Neuronal stem cell (in vitro differentiated cells): ENCODE measurements around the gene TIMM8A.

ENCODE experiments used
- DNase-seq: peaks from one replicate; pipeline ENCODE4 v3.0.0-alpha.2; 2013; ENCODE audit warnings: low spot score
- H2AFZ ChIP-seq: one replicate; pipeline ENCODE4 v1.6.1; 2013; ENCODE audit warnings: mild to moderate bottlenecking, low read length, inconsistent platforms
- H2AK5ac ChIP-seq: 2 replicates; pipeline ENCODE4 v1.6.1; 2013; ENCODE audit warnings: low read depth, mild to moderate bottlenecking, inconsistent platforms, low read length, moderate library complexity, mixed read lengths
- H2BK120ac ChIP-seq: 2 replicates; pipeline ENCODE4 v1.6.1; 2013; ENCODE audit warnings: low read depth, mild to moderate bottlenecking, inconsistent platforms, low read length, moderate library complexity, mixed read lengths
- H2BK12ac ChIP-seq: one replicate; pipeline ENCODE4 v1.6.1; 2013; ENCODE audit warnings: low read length, inconsistent platforms
- H2BK15ac ChIP-seq: 2 replicates; pipeline ENCODE4 v1.6.1; 2013; ENCODE audit warnings: mild to moderate bottlenecking, low read length, inconsistent platforms, mixed read lengths
- H2BK5ac ChIP-seq: one replicate; pipeline ENCODE4 v1.6.1; 2013; ENCODE audit warnings: inconsistent platforms, mild to moderate bottlenecking, low read length, moderate library complexity
- H3K14ac ChIP-seq: one replicate; pipeline ENCODE4 v1.6.1; 2013; ENCODE audit warnings: low read length, inconsistent platforms
- H3K18ac ChIP-seq: 2 replicates; pipeline ENCODE4 v1.6.1; 2013; ENCODE audit warnings: low read length, inconsistent platforms
- H3K23ac ChIP-seq: 2 replicates; pipeline ENCODE4 v1.6.1; 2013; ENCODE audit warnings: low read depth, mild to moderate bottlenecking, mixed read lengths, low read length, inconsistent platforms; ENCODE audit not compliant: poor library complexity
- H3K27ac ChIP-seq: replicated peaks from 3 replicates; pipeline ENCODE4 v1.5.1; 2013; ENCODE audit warnings: low read length, inconsistent platforms
- H3K27me3 ChIP-seq, 3 experiments: 2 replicates each; pipeline ENCODE4 v1.6.1; 2013; ENCODE audit warnings: low read length in 3 of 3, mild to moderate bottlenecking in 2 of 3, inconsistent platforms in 1 of 3, low read depth in 1 of 3, mixed read lengths in 1 of 3, moderate library complexity in 1 of 3; ENCODE audit not compliant: control insufficient read depth in 3 of 3, insufficient read depth in 3 of 3
- H3K36me3 ChIP-seq, 2 donors: replicated peaks in 1 of 2; 2 replicates each; pipeline ENCODE4 v1.6.1; 2013; ENCODE audit warnings: low read length in 2 of 2; ENCODE audit not compliant: control insufficient read depth in 2 of 2, insufficient read depth in 2 of 2
- H3K4ac ChIP-seq: 2 replicates; pipeline ENCODE4 v1.6.1; 2013; ENCODE audit warnings: inconsistent platforms, mild to moderate bottlenecking, low read length, moderate library complexity
- H3K4me1 ChIP-seq, 2 donors: 1 replicate in 1 of 2; 2 replicates in 1 of 2; pipeline ENCODE4 v1.6.1; 2013; ENCODE audit warnings: low read length in 2 of 2, low read depth in 1 of 2; ENCODE audit not compliant: control insufficient read depth in 2 of 2, insufficient read depth in 1 of 2
- H3K4me2 ChIP-seq: one replicate; pipeline ENCODE4 v1.6.1; 2013; ENCODE audit warnings: mild to moderate bottlenecking, low read length, inconsistent platforms; ENCODE audit not compliant: insufficient read depth, poor library complexity, severe bottlenecking
- H3K4me3 ChIP-seq, 2 donors: 2 replicates each; pipeline ENCODE4 v1.5.1; 2013; ENCODE audit warnings: low read length in 2 of 2, mild to moderate bottlenecking in 2 of 2, inconsistent platforms in 1 of 2, moderate library complexity in 1 of 2
- H3K79me1 ChIP-seq: one replicate; pipeline ENCODE4 v1.6.1; 2013; ENCODE audit warnings: low read depth, mild to moderate bottlenecking, inconsistent platforms, low read length, moderate library complexity
- H3K9ac ChIP-seq: one replicate; pipeline ENCODE4 v1.6.1; 2013; ENCODE audit warnings: mild to moderate bottlenecking, low read depth, low read length, inconsistent platforms; ENCODE audit not compliant: poor library complexity
- H3K9me3 ChIP-seq, 2 donors: replicated peaks in 1 of 2; 2 replicates each; pipeline versions ENCODE3 to v1.6.1; 2013; ENCODE audit warnings: low read length in 2 of 2, mild to moderate bottlenecking in 2 of 2, inconsistent platforms in 1 of 2, low read depth in 1 of 2, mixed read lengths in 1 of 2, moderate library complexity in 1 of 2; ENCODE audit not compliant: control insufficient read depth in 2 of 2, insufficient read depth in 1 of 2
- H4K8ac ChIP-seq: one replicate; pipeline ENCODE4 v1.6.1; 2013; ENCODE audit warnings: low read depth, mild to moderate bottlenecking, inconsistent platforms, low read length, moderate library complexity
- H4K91ac ChIP-seq: one replicate; pipeline ENCODE4 v1.6.1; 2013; ENCODE audit warnings: low read length, low read depth, mild to moderate bottlenecking, inconsistent platforms; ENCODE audit not compliant: poor library complexity
- WGBS, 2 donors: extraction: QIAGEN DNeasy Blood & Tissue Kit; methylation state at CpG; one replicate each; pipeline ENCODE4 v1.1.7; 2013; ENCODE audit warnings: missing lambda C conversion rate in 2 of 2, mixed read lengths in 1 of 2; ENCODE audit not compliant: insufficient read length in 2 of 2, insufficient replicate concordance in 1 of 2; ENCODE audit errors: extremely low coverage in 2 of 2; 5-methylcytosine and 5-hydroxymethylcytosine counted together

Gene TIMM8A

DNA sequence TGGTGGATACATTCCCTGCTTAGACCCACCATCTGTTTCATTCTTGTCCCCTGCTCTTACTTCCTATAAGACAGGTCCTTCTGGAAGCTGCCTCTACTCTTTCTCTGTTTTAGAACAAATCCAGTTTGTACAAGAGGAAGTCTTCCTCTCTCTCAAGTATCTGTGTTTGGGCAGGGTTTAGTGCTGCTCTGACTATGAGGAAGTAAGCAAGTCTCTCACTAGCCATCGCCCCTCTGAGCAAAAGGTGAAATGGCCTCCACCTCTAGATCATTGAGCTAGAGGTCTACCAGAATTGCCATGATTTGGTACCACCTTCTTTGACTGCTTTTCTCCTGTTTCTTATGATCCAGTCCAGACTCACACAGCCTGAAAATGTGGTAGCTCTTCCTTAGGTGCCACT is 29.0 kb upstream of the TIMM8A start:
- Histone ChIP-seq H4K91ac (no peak overlapping the region), H3K27ac (no peak overlapping the region), H3K23ac (no peak overlapping the region), H3K14ac (no peak overlapping the region), H3K4me1 (no peaks in the 10 kb centered on the region), H3K27me3 (peaks cover 0 to 11% (median 0%) of the 10 kb centered on the region in 3 experiments), H2BK5ac (no peak overlapping the region), H3K18ac (no peak overlapping the region), H3K9me3 (no peaks in the 10 kb centered on the region), H3K79me1 (no peaks in the 10 kb centered on the region), H2BK12ac (no peak overlapping the region), H3K4me3 (no peak overlapping the region), H2BK120ac (no peak overlapping the region), H2AK5ac (no peak overlapping the region), H2BK15ac (no peak overlapping the region), H3K4ac (no peak overlapping the region), H2AFZ (peak overlapping the region; percentile 23), H3K9ac (no peak overlapping the region), H3K36me3 (no peaks in the 10 kb centered on the region), H4K8ac (no peak overlapping the region), H3K4me2 (no peak overlapping the region)
- no peak for DNase-seq
- WGBS, 2 donors = no CpG with 5 or more reads among the region's 1 CpG

DNA sequence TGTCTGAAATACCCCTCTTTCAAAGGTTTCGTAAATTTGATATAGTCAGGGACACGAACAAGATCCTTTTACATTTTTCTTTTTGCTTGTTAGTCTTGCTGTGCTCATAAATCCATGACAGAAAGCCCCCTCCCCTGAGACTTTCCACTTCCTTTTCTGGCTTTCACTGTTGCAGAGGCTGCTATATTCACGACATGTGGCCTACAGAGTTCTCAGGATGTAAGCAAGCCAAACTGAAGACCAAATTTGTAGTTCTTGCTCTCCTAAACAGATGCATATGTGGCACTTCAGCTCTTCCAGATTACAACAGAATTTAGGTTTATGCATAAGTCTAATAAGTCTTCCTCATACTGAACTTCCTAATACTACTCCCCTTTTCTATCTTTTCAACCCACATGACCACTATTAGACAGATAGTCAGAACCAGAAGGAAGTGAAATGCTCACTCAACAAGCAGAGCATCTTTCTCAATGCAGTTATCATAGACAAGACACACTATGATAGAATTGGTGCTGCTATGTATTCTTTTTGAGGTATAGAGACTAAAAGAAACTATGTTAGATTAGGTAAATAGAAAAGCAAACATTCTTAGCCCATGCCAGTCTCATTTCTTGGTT is 22.5 kb upstream of the TIMM8A start:
- Histone ChIP-seq H2BK15ac (no peak overlapping the region), H2BK5ac (no peak overlapping the region), H3K27me3 (peaks cover 0 to 11% (median 0%) of the 10 kb centered on the region in 3 experiments), H3K4me1 (peaks cover 0 to 2% of the 10 kb centered on the region in 2 donors), H2BK120ac (no peak overlapping the region), H3K9me3 (no peaks in the 10 kb centered on the region), H3K79me1 (no peaks in the 10 kb centered on the region), H3K36me3 (no peaks in the 10 kb centered on the region), H2AFZ (peak overlapping the region; percentile 72), H3K27ac (no peak overlapping the region), H2AK5ac (no peak overlapping the region), H3K23ac (no peak overlapping the region), H3K9ac (no peak overlapping the region), H3K18ac (no peak overlapping the region), H3K14ac (no peak overlapping the region), H4K8ac (no peak overlapping the region), H2BK12ac (no peak overlapping the region), H3K4me2 (no peak overlapping the region), H3K4ac (no peak overlapping the region), H3K4me3 (no peak overlapping the region), H4K91ac (no peak overlapping the region)
- no CpG with 5 or more reads among the region's 3 CpGs for WGBS, 2 donors
- DNase-seq = no peak

DNA sequence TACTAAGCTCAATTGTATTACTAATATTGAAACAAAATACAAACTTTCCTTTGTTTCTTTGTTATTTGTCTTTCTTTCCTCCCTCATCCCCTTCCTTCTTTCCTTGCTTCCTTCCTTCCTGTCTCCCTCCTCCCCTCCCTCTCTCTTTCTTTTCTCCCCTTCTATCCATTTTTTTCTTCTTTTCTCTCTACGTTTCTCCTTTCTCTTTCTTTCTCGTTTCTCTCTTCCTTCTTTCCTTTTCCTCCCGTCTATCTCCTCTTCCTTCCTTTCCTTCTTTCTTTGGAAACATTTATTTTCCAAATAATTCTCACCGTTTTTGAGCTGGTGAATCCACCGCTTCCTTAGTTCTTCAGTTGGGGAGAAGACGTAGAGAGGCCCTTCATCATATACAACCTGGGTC is 21.1 kb upstream of the TIMM8A start:
- no peak overlapping the region for H2BK120ac ChIP-seq
- no peaks in the 10 kb centered on the region for H3K9me3 ChIP-seq
- no peak overlapping the region for H3K23ac ChIP-seq
- no peaks in the 10 kb centered on the region for H3K79me1 ChIP-seq
- no peak overlapping the region for H4K91ac ChIP-seq
- no peak overlapping the region for H3K14ac ChIP-seq
- no peak overlapping the region for H3K18ac ChIP-seq
- no peak overlapping the region for H3K4ac ChIP-seq
- H3K9ac ChIP-seq = no peak overlapping the region
- no peak overlapping the region for H2BK5ac ChIP-seq
- no peak overlapping the region for H4K8ac ChIP-seq
- no peak overlapping the region for H3K4me2 ChIP-seq
- no peak overlapping the region for H2AFZ ChIP-seq
- H2BK12ac ChIP-seq = no peak overlapping the region
- peaks cover 0 to 6% (median 0%) of the 10 kb centered on the region in 3 experiments for H3K27me3 ChIP-seq
- H3K36me3 ChIP-seq = no peaks in the 10 kb centered on the region
- no peak overlapping the region for H3K4me3 ChIP-seq
- H2AK5ac ChIP-seq = no peak overlapping the region
- 100% methylated on average over 2 to 3 of the region's 6 CpGs for WGBS, 2 donors
- no peak for DNase-seq
- peaks cover 0 to 2% of the 10 kb centered on the region in 2 donors for H3K4me1 ChIP-seq
- H3K27ac ChIP-seq = no peak overlapping the region
- H2BK15ac ChIP-seq = no peak overlapping the region

DNA sequence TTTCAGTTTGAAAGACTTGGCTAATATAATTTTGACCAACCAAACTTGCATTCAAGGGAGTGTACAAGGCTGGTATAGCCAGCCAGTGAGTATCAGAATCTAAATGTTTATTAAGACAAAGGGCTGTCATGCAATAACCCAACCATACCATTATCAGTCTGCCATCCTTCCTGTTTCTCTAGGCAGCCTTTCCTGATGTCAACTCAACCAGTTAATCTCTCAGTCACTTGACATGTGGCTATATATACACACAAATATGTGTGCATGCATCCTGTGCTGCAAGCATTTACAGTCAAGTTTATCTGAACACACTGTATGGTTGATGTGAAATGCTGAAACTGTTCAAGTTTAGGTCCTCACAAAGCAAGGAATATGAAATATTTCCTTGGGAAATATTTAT is 20.3 kb upstream of the TIMM8A start:
- no peak overlapping the region for H3K9ac ChIP-seq
- no peak for DNase-seq
- H4K8ac ChIP-seq = no peak overlapping the region
- no peak overlapping the region for H4K91ac ChIP-seq
- no peak overlapping the region for H2BK120ac ChIP-seq
- H3K9me3 ChIP-seq = no peaks in the 10 kb centered on the region
- no peak overlapping the region for H3K27ac ChIP-seq
- H3K4me2 ChIP-seq = no peak overlapping the region
- no peak overlapping the region for H3K4me3 ChIP-seq
- H3K4me1 ChIP-seq = peaks cover 0 to 2% of the 10 kb centered on the region in 2 donors
- no peak overlapping the region for H2BK5ac ChIP-seq
- H2BK12ac ChIP-seq = no peak overlapping the region
- H3K36me3 ChIP-seq = no peaks in the 10 kb centered on the region
- no peak overlapping the region for H3K23ac ChIP-seq
- no peak overlapping the region for H3K18ac ChIP-seq
- peaks cover 0 to 2% (median 0%) of the 10 kb centered on the region in 3 experiments for H3K27me3 ChIP-seq
- no peak overlapping the region for H3K4ac ChIP-seq
- no peak overlapping the region for H3K14ac ChIP-seq
- no peaks in the 10 kb centered on the region for H3K79me1 ChIP-seq
- no peak overlapping the region for H2BK15ac ChIP-seq
- no peak overlapping the region for H2AFZ ChIP-seq
- H2AK5ac ChIP-seq = no peak overlapping the region
